ENCODE data around the gene GOT1.

Gene GOT1

DNA sequence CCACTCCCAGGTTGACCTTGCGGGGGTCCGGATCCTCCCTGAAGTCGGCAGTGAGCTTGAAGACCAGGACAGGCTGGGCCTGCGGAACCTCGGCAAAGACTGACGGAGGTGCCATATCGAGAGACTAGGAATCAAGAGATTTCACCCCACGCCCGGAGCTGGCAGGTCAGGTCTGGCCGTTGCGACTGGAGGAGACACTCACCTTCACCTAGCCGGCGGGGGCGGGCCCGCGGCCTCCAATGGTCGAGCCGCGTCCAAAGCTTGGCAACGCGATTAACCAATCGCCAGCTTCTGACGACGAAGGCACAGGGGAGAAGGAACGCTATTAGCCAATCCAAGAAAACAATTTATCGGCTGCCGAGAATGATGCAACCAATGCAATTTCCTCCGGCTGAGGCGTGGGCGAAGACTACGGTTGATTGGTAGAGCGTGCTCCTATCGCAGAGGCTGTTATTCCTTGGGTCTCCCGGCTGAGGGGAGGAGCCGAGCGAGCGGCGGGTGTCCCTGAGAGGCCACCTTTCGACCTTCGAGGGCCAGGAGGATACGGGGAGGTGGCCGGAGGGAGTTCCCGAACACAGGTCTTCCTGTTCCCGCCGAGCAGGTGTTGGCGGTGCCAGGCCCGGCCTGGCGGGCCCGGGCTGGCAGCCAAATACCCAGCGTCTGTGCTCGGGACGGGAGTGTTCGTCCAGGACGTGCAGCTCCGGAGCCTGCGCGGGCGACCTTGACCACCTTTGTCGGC, at the start of gene GOT1:
Gene GOT1 (minus strand): TSS at position 174 of the 739 bp plus-strand sequence. CDS start 59 bp downstream, at position 115.
- peak; percentile 93 for DNase-seq

DNA sequence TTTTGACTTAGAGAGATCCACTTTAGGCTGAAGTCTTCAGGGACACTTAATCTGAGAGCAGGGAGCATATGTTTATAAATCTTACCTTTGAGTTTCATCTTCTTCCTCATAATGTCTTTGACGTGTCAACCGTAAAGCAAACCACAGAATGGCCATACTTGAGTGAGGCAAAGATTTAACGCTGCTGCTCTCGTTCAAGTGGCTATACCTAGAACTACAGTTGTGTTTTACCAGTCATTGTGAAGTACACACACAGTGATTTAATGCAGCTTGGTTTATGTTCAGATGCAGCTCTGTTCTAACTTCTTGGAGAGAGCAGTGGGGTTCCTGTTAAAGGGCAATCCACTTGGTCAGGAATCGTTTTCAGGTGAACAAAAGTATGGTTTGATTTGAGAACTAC, 39.9 kb upstream of the GOT1 start:
- DNase-seq = no peak

DNA sequence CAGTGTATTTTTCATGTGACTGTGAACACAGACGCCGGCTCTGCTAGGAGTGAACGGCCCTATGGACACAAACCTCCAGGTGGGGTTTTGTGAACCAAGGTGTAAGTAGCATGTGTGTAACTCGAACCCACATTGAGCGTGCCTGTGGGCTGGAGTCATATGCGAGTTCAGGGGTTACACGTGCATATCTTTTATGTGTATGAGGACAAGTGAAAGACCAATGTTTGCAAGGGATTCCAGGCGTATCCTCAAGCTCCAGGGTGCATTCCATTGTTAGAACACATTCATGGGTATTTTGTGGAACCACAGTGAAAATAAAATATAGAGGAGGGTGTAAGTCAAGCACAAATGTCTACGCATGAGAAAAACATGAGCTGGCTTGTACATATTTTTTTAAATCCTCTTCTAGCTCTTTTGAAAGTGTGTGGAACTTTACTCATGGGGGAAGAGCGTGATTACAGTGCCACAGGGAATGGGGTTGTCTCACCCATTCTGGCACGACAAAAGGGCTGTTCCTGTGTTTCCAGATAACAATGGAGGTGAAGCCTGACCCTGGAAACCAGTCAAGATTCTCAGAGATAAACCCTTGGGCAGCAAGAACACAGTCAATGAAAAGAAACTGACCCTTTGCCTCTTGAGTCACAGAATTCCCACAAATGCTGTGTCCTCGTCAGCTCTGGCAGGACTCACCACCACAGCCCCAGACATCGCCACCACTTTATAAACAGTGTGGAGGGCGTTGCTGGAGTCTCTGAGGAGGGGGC, 37.0 kb upstream of the GOT1 start:
- DNase-seq = no peak

DNA sequence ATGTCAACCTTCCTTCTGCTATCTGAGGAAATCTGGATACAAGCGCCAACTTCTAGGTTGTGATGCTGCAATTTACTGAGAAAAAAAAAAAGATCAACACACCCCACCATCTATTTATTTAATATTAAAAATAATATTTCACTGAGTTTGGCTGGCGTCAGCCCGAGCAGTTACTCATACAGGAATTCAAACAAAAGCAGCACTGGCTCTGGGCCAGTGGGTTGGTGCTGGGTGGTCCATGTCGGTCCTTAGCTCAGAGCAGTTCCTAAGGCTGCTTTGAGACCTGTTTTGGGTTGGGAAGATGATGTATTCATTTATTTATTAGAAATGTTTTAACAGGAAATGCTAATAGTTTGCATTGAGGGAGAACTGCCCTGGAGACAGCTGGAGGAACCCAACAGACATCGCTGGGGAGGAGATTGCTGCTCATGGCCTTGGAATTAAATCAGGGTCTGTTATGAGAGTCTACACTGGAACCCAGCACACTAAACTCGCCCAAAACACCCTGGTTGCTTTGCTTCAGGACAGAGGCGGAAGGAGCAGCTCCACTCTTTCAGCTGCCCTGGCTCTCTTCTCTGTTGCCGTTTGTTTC, 36.3 kb upstream of the GOT1 start:
- no peak for DNase-seq

DNA sequence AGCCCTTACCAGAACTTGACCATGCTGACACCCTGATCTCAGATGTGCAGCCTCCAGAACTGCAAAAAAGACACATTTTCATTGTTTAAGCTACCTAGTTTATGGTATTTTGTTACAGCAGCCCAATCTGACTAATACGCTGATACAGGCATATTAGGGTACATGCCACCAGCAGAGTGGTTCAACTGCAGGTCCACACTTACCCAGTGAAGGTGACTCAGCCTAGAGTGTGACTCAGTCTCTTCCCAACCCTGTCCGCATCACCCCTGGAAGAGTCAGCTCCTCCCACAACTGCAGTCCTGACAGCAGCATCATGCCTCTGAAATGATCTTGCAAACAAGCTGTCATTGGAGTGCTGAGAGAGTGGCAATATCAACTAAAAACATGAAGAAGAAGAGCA, 30.8 kb upstream of the GOT1 start:
- DNase-seq = no peak

DNA sequence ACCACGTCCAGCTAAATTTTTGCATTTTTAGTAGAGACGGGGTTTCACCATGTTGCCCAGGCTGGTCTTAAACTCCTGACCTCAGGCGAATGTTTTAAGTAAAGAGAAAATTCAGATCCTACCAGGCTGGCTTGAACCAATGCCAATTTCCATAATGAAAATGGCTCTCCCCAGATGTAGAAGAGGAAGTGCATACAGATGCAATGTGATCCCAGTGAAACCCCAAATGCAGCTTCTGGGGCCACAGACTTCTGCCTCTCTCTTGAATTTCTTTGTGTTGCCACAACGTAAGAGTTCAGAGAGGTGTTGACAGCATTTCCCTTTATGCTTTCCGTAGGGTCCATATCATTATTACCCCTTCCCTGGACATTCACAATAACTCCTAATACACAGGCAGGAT, 29.6 kb upstream of the GOT1 start:
- DNase-seq = no peak

DNA sequence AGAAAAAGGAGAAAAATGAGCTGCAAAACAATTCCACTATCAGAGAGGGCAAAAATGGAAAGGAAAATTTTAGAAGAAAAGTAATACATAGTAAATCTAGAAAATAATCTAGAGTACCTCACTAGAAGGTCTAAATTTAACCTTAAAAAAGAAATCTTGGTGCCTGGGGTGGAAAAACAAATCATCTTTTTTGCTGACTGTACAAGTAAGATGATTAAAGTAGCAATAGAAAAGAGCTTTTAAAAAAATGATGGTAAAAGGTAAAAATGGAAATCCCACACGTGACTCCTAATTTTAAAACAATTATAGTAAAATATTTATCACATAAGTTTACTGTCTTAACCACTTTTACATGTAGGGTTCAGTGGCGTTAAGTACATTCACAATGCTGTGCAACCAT, 28.8 kb upstream of the GOT1 start:
- no peak for DNase-seq

DNA sequence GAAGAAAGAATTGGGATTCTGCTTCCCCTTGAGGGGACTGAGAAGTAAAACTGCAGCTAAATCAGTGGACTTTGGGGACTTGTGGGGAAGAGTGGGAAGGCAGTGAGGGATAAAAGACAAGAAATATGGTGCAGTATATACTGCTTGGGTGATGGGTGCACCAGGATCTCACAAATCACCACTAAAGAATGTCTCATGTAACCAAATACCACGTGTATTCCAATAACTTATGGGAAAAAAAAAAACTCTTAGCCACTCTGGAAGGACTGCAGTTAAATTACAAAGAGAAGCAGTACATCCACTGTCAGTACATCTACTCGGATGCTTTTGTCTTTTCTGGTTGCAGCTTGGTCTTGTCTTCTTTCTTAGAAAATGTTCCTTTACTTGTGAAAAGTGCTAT, 27.4 kb upstream of the GOT1 start:
- no peak for DNase-seq

DNA sequence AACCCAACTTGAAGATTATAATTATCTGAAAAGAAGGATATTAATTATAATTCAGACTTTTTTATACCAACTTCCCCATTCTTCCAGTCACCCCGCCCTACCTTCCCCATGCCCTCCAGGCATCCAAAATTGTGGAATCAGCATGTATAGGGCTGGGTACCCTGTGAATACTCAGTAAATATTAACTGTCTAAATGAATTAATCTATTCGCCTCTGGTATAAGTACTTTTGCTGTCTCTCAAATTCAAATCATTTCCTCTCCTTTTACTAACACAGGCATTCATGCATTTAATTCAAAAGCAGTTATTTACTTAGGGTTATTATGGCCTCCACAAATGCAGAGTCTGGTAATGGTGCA, 26.5 kb upstream of the GOT1 start:
- DNase-seq = no peak

DNA sequence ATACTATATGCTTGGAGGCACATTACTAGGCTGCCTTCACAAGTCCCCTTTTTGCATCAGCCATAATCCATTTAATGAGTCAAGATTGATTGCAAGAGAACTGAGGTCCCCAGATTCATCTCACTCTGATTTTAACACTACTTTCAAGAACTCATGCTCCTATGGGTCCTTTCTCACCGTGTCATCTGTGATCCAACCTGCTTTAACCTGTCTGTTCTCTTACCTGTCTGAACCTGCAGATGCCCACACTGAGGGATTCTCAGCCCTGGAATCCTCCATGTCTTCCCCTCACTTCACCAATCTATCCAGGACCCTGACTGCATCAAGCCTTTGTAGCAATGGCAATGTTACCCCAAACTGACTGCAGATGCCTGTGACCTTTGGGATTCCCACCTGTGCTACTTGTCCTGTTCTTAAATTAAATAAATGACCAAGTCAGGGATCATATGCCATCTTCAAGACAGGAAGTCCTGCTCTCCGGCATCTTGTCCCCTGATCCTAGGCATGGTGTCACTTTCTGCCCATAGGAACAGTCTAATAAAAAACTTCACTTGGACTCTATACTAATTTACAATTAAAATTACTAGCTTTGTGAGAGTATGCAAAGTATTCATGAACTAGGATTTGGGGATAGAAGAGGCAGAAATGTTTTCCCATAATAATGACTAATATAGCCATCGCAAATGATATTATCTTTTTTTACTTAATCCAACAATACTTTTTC, 25.9 kb upstream of the GOT1 start:
- no peak for DNase-seq

DNA sequence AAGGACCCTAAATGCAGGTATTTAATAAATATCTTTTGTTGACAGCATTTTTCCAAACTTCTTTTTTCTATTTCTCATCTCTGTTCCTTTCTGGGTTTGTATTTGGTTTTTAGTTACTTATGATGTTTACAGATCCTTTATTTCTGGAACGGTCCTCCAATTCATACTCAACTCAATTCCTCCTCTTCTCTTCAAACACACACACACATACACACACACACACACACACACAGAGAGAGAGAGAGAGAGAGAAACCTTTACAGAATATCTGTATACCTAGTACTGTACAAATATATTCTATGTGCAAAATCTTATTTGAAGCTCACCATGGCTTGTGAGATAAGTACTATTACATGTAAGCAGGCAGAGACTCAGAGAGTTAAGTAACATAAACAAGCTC, 21.6 kb upstream of the GOT1 start:
- no peak for DNase-seq

DNA sequence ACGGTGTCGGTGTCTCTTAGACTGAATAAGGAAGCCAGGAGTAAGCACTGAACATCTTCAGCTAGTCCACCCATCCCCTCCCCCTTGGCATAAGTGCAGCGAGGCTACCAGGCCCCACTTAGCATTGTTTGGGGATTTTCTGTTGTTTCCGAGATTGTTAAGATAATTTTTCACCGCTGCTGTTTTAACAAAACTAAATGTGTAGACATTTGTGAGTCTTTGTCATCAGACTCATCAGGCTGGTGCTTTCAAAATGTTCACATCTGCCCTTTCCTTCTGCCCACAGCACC, 21.0 kb upstream of the GOT1 start:
- no peak for DNase-seq

DNA sequence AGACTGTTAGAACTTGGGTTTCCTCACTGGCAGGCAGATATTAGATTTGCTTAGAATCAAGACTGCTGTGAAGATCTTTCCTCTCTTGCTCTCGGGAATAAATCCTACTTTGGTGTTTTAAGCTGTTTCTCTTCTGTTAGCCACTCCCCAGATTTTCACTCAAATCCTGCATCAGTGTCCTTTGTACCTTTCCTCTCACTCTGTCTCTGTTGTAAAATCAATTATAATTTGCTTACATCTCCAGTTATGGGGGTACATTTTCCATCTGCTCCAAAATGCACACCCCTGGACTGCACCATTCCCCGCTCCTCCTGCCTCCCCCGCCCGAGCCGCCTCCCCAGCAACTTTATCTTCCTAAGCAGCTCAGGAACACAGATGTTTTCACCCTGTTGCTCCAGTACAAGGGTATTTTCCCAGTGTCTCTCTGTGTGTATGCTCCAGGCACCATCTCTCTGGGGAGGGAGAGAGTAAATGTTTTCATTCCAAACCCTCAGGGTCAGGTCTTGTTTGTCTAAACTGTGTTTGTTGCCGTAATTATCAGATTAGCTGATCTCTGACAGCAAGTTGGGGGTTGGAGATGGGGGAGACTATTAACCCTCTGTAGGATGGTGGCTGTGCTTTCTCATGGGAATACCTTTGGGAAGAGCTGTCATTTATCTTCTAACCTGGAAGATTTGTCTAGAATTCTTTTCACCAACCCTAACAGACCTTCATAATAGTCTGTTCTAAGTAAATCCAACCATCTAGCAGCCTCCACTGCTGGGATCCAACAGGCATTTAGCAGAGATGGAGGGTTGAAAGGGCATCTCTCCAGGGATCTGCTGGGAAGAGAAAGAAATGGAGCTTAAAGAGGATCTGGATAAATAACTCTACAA, 20.4 kb upstream of the GOT1 start:
- DNase-seq = no peak

DNA sequence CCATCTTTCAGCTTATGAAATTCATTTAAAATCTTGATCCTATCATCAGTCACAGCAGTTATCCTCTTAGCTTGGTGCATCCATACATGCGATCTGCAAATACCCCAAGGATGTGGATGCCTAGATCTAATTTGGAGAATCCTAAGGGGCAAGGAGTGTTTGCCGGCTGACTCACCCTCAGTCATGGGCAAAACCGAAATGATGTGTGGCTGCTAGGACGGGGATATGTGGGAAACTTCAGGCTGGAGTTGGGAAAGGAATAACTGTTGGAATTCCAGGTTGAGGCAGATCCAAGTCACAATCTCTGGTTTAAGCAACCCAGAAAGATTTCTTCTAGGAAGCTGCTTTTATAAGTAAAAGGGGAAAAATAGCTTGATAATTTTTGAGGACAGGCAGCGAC, 19.7 kb upstream of the GOT1 start:
- DNase-seq = no peak

DNA sequence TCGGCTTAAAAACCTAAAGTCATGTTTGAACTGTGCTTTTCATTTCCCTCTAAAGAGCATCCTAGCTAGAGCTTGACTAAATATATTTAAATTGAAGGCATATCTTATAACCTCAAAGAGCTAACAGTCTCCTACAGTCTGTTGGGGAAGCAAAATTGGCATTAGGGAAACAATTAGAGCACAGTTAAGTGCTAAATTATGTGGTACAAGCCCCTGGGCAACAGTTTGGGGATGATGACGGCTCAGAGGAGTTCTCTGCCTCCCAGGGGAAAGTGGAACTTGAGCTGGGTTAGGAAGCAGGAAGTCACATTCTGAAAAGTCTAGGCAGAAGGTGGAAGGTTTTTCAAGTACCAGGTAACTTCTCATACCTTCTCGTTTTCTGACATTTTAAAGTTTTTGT, 18.6 kb upstream of the GOT1 start:
- no peak for DNase-seq

DNA sequence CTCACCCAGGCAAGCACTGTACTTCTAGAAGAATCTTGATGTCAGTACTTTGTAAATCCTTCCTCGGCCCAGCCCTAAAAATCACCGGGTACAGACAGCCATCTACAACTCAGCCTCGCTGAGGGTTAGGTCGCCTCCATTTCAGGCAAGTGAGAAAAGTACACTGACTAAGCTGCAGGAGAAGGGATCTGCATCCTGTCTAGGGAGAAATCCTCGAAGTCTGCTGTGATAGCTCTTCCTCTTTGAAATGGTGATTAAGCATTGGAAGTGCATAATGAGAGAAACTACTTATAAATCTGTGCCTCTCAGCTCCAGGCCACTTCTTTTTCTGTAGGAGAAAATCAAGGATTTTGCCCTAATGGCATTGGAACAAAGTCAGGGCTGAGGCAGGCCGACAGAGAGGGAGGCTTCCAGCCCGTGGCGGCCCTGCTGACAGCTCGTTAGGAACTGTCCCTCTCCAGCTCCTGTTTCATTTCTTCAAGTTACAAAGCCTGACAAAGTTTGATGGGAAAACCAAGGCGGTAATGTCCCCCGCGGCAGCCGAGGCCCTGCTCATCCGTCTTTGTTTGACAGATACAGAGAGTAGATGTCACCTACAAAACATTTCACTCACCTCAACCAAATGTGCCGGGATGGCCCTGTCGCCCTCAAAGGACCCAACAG, 14.1 kb upstream of the GOT1 start:
- DNase-seq = no peak

DNA sequence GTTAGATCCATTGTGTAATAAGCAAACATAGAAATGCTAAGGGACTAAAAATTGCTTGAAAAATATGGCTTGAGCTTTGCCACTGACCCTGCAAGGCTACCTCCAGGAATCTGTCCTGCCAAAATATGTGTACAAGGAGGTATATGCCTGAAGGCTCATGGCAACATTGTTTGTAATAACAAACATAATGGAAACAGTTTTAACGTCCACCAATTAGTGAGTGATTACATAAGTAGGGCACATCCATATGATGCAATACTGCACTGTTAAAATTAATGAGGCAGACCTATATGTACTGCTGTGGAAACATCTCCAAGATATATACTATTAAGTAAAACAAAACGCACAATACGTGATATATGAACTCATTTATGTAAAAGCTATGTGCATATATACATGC, 13.1 kb upstream of the GOT1 start:
- no peak for DNase-seq

DNA sequence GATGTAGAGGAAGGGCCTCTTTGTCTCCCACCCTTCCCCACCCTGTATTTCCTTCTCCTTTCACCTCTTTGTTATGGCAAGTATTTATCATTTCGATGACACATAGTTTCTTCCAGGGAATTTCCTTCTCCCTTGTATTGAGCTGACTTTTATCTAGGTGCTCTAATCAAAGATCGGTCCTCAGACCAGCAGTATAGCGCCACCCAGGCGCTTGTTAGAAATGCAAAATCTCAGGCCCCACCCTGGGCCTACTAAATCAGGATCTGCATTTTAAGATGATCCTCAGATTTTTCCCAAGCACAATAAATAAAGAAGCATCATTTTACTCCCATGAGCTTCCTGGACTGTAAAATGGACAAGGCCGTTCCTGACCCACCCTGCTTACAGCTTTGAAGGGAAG, 12.0 kb upstream of the GOT1 start:
- no peak for DNase-seq

DNA sequence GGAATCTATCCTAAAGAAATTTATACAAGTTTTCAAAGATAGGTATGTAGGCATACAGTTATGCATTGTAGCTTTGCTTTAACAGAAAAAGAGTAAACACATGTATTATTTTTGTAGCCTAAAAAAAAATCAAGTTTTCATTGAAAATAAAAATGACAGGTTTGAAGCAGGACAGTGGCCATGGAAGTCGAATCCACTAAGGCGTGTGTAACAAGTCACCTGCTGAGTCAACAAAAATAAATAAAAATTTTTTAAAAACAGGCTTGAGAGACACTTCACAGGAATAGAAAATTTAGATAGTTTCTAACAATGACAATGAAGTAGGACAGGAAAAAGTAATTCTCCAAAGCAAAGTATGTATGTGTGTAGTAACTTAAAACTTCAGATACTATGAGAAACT, 8.5 kb upstream of the GOT1 start:
- DNase-seq = no peak

DNA sequence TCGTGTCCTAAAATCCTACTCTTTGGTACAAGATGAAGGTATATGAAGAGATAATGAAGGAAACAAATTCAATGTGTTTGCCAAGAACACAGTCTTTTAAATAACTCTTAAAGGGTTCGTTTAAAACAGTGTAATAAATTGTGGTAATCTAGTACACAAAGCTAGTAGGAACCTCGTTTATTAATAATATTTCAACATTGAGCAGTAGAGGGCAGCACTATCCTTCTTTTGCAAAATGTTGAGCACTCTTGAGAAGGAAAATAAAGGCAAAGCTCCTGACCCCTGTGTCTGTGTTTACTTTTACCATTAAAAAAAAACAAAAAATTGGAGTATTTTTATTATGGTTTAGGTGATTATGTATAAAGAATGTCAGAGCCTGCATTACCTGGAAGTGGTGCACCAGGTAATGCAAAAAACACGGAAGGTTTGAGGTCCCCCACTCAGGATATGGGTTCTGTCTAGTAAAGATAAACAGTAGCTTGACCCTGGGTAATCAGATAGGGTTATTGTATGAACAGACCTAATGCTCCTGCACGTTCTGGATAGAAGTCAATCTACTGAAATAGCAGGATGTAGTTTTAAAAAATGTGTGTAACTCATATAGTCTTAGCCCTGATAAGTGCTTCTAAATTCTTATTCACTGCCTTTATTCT, 5.7 kb upstream of the GOT1 start:
- peak; percentile 7 for DNase-seq

DNA sequence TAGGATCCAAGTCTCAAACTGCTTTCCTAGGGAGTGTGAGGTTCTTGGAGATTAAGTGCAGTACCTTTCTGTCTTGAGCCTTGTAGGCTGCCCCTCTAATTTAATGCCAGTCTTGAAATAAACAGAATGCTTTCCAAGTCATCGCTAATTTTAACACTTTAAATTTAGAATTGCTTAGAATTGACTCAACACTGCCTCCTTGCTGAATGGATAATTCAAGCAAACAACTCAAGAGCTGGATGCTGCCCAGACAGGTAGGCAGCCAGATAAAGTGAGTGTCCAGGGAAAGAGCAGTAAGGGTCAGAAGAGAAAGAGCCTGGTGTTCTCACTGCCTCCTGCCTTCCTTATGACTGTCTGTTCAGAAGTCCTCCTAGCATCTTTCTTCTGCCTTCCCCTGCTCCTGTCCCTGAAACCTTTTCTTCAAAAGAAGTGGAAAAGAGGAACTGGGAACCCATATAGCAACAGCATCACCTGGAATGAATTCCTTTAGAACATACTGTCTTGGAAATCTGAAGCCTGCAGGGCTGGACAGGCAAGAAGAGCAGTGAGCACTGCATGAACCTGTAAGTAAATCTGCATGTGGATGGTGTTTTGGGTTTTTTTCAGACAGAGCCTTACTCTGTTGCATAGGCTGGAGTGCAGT, 3.1 kb upstream of the GOT1 start:
- DNase-seq = no peak
